ENCODE data around the gene ZNF778. TPM values are rescaled to one million over a fixed set of nuclear protein-coding genes. Genes with fewer than 3 reads are reported as not detected.

ZNF778 gene
- total and polyA plus RNA-seq, 8 donors, result 1.2 to 10.3 (median 5.5) TPM

- no peak overlapping the region for H3K4me3 ChIP-seq
- no peaks in the 10 kb centered on the region for H3K27me3 ChIP-seq
- WGBS, 2 donors, result 95 to 97% methylated on average over 10 of the region's 10 CpGs
- H3K36me3 ChIP-seq, result peaks cover 3 to 43% (median 18%) of the 10 kb centered on the region in 3 donors
- DNase-seq (no peak), FAIRE-seq (no peak), ATAC-seq (no peak)
- H3K4me1 ChIP-seq, result no peaks in the 10 kb centered on the region
- no peak for TF ChIP-seq CTCF (IDR thresholded peaks at IDR 0.05)
- no peaks in the 10 kb centered on the region for H3K9me3 ChIP-seq
- intact Hi-C loops (cut with DNase I), result no loop called here
- H3K27ac ChIP-seq, result no peak overlapping the region
Measured at GRCh38 chr16:89224665-89225064, 7.2 kb downstream of the ZNF778 start.

- Histone ChIP-seq H3K4me3 (no peak overlapping the region), H3K27ac (no peak overlapping the region), H3K9me3 (no peaks in the 10 kb centered on the region), H3K36me3 (peaks cover 3 to 41% (median 19%) of the 10 kb centered on the region in 3 donors), H3K4me1 (no peaks in the 10 kb centered on the region), H3K27me3 (no peaks in the 10 kb centered on the region)
- 89 to 92% methylated on average over 13 to 14 of the region's 14 CpGs for WGBS, 2 donors
- no peak for TF ChIP-seq CTCF (IDR thresholded peaks at IDR 0.05)
- intact Hi-C loops (cut with DNase I), result no loop called here
- no peak for DNase-seq
- FAIRE-seq, result no peak
- ATAC-seq, result no peak
Measured at GRCh38 chr16:89230255-89230654, 12.8 kb downstream of the ZNF778 start.

- peaks cover 0 to 24% (median 16%) of the 10 kb centered on the region in 3 donors for H3K36me3 ChIP-seq
- no peak for FAIRE-seq
- 19 to 33% methylated on average over 2 of the region's 2 CpGs for WGBS, 2 donors
- intact Hi-C loops (cut with DNase I), result no loop called here
- DNase-seq, result no peak
- no peak for TF ChIP-seq CTCF (IDR thresholded peaks at IDR 0.05)
- H3K27me3 ChIP-seq, result no peaks in the 10 kb centered on the region
- H3K4me3 ChIP-seq, result no peak overlapping the region
- ATAC-seq, result no peak
- no peak overlapping the region for H3K27ac ChIP-seq
- no peaks in the 10 kb centered on the region for H3K9me3 ChIP-seq
- H3K4me1 ChIP-seq, result no peaks in the 10 kb centered on the region
Measured at GRCh38 chr16:89232107-89232506, 14.6 kb downstream of the ZNF778 start.

GRCh38 chr16:89233678-89234490 is 16.4 kb downstream of the ZNF778 start:
- intact Hi-C loops (cut with DNase I), result no loop called here
- FAIRE-seq (no peak), ATAC-seq (no peak)

More at GRCh38 chr16:89233678-89234490, 16.4 kb downstream of the ZNF778 start:
- Histone ChIP-seq H3K4me1 (no peaks in the 10 kb centered on the region), H3K36me3 (peaks cover 0 to 9% (median 6%) of the 10 kb centered on the region in 3 donors), H3K27ac (no peak overlapping the region), H3K27me3 (no peaks in the 10 kb centered on the region), H3K9me3 (no peaks in the 10 kb centered on the region), H3K4me3 (no peak overlapping the region)
- WGBS, 2 donors, result 93 to 97% methylated on average over 16 of the region's 16 CpGs
- TF ChIP-seq CTCF (IDR thresholded peaks at IDR 0.05), result no peak
- DNase-seq, result no peak
